NCI-H82 (cell line): ENCODE data around the gene CMIP.

Experiments
- DNase-seq: peaks from one replicate; lab custom pipeline; 2025; lab: John Stamatoyannopoulos, UW

CMIP gene

GRCh38 chr16:81607805-81608522 is 163.4 kb downstream of the CMIP start:
- no peak for DNase-seq

- DNase-seq, result no peak
Observed at GRCh38 chr16:81608523-81609209, 164.1 kb downstream of the CMIP start.

- no peak for DNase-seq
Observed at GRCh38 chr16:81609323-81609892, 164.8 kb downstream of the CMIP start.

- DNase-seq, result no peak
Observed at GRCh38 chr16:81610144-81610842, 165.7 kb downstream of the CMIP start.

- DNase-seq, result no peak
Observed at GRCh38 chr16:81610936-81611335, 166.3 kb downstream of the CMIP start.

- DNase-seq, result no peak
Observed at GRCh38 chr16:81611721-81612120, 167.1 kb downstream of the CMIP start.

GRCh38 chr16:81612351-81613163 is 167.9 kb downstream of the CMIP start:
- DNase-seq, result no peak

GRCh38 chr16:81614171-81614570 is 169.6 kb downstream of the CMIP start:
- no peak for DNase-seq

GRCh38 chr16:81614654-81615359 is 170.2 kb downstream of the CMIP start:
- no peak for DNase-seq

GRCh38 chr16:81615411-81615810 is 170.8 kb downstream of the CMIP start:
- DNase-seq, result no peak

GRCh38 chr16:81615833-81616232 is 171.2 kb downstream of the CMIP start:
- no peak for DNase-seq

- DNase-seq, result no peak
Observed at GRCh38 chr16:81616321-81617020, 171.9 kb downstream of the CMIP start.

GRCh38 chr16:81617021-81617346 is 172.4 kb downstream of the CMIP start:
- DNase-seq, result no peak

- DNase-seq, result no peak
Observed at GRCh38 chr16:81618187-81618586, 173.6 kb downstream of the CMIP start.

GRCh38 chr16:81618661-81619060 is 174.1 kb downstream of the CMIP start:
- DNase-seq, result no peak

GRCh38 chr16:81620029-81620428 is 175.4 kb downstream of the CMIP start:
- DNase-seq, result no peak

GRCh38 chr16:81620796-81621195 is 176.2 kb downstream of the CMIP start:
- DNase-seq, result no peak

- DNase-seq, result no peak
Observed at GRCh38 chr16:81621496-81621895, 176.9 kb downstream of the CMIP start.

- DNase-seq, result peak; percentile 55
Observed at GRCh38 chr16:81623365-81624102, 178.9 kb downstream of the CMIP start.

- DNase-seq, result no peak
Observed at GRCh38 chr16:81624403-81624759, 179.8 kb downstream of the CMIP start.
